HG02763 (cell line): ENCODE results near the gene FKBP15.

Experiments
- ATAC-seq: cut with Tn5 transposase; IDR thresholded peaks from one replicate; pipeline ENCODE4 v1.9.1; 2021; ENCODE audit warnings: mild to moderate bottlenecking, moderate library complexity; ENCODE audit not compliant: unreplicated experiment

Gene FKBP15

GRCh38 chr9:113231701-113232100 is 10.6 kb upstream of the FKBP15 start:
- no peak for ATAC-seq

GRCh38 chr9:113228130-113228665 is 7.1 kb upstream of the FKBP15 start:
- ATAC-seq = no peak

- ATAC-seq = no peak
These were observed 6.4 kb upstream of the FKBP15 start for GRCh38 chr9:113227436-113227835.

GRCh38 chr9:113223963-113224362 is 2.9 kb upstream of the FKBP15 start:
- no peak for ATAC-seq

- no peak for ATAC-seq
These were observed 1.4 kb upstream of the FKBP15 start for GRCh38 chr9:113222482-113222841.

- no peak for ATAC-seq
These were observed 864 bp upstream of the FKBP15 start for GRCh38 chr9:113221800-113222481.

- ATAC-seq = no peak
These were observed 542 bp downstream of the FKBP15 start for GRCh38 chr9:113220467-113221002.

- peak; percentile 37 for ATAC-seq
These were observed 1.1 kb downstream of the FKBP15 start for GRCh38 chr9:113219969-113220368.

- peak; percentile 32 for ATAC-seq
These were observed 1.7 kb downstream of the FKBP15 start for GRCh38 chr9:113219186-113219936.

- ATAC-seq = no peak
These were observed 4.7 kb downstream of the FKBP15 start for GRCh38 chr9:113216406-113216805.

GRCh38 chr9:113215132-113215531 is 5.9 kb downstream of the FKBP15 start:
- ATAC-seq = no peak

GRCh38 chr9:113210815-113211214 is 10.3 kb downstream of the FKBP15 start:
- ATAC-seq = no peak

- ATAC-seq = no peak
These were observed 15.2 kb downstream of the FKBP15 start for GRCh38 chr9:113205861-113206260.

GRCh38 chr9:113205432-113205831 is 15.6 kb downstream of the FKBP15 start:
- no peak for ATAC-seq

GRCh38 chr9:113199683-113200329 is 21.3 kb downstream of the FKBP15 start:
- no peak for ATAC-seq

- no peak for ATAC-seq
These were observed 28.6 kb downstream of the FKBP15 start for GRCh38 chr9:113192455-113192854.

GRCh38 chr9:113187929-113188595 is 33.0 kb downstream of the FKBP15 start:
- no peak for ATAC-seq

- ATAC-seq = no peak
These were observed 34.8 kb downstream of the FKBP15 start for GRCh38 chr9:113186137-113186755.

- ATAC-seq = no peak
These were observed 35.8 kb downstream of the FKBP15 start for GRCh38 chr9:113185271-113185670.

GRCh38 chr9:113184539-113184938 is 36.5 kb downstream of the FKBP15 start:
- ATAC-seq = no peak
